ENCODE results near the gene GRIP1.
A peak's percentile ranks its signal among the peaks of the same experiment; 100 is the strongest.

GRIP1 gene

DNA sequence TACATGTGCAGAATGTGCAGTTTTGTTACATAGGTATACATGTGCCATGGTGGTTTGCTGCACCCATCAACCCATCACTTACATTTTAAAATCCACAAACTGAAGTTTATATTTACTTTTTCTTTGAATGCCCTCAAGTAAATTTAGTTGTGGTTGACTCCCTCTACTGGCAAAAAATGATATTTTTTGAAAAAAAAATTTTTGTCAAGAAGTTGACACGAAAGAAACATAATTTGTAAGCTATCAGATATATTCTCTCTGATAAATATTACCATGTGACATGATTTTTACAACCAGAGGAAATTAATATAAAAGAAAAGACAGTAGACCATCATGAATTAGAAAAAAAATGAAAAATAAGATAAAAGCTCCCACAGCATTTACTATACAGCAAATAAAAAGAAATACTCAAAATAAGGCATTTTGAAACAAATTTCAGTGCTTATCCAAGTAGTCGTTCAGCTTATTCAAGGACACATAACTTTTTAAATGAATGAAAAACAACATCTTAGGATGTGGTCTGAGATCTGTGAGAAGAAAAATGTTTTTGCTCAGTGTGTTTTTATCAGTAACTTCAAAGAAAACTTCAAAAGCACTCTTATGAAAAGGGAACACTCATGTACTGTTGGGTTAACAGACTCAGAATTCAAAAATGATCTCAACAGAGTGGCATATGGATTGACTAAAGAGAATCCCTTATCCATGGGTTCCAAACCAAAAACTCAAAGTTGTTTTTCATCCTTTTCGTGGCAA lies 30.0 kb upstream of the GRIP1 start:
- Histone ChIP-seq H2BK12ac (ENCODE audit: low read length) (no peak overlapping the region), H4K8ac (ENCODE audit: low read depth, low read length) (no peak overlapping the region), H3K9me3 (ENCODE audit: insufficient read depth, low read depth, low read length) (no peaks in the 10 kb centered on the region), H3K4me1 (ENCODE audit: control insufficient read depth in 1 of 2, insufficient read depth in 2 of 2, low read length in 2 of 2) (no peaks in the 10 kb centered on the region), H2BK5ac (ENCODE audit: low read depth, low read length, poor library complexity) (no peak overlapping the region), H3K79me2 (ENCODE audit: control insufficient read depth, insufficient read depth, low read length, poor library complexity) (no peaks in the 10 kb centered on the region), H4K12ac (ENCODE audit: low read depth, low read length) (no peak overlapping the region), H2BK120ac (ENCODE audit: insufficient read depth, low read length, poor library complexity) (no peak overlapping the region), H3K18ac (ENCODE audit: low read length) (no peak overlapping the region), H3K4me3 (ENCODE audit: low read depth, low read length) (no peak overlapping the region), H4K91ac (ENCODE audit: low read depth, low read length) (no peak overlapping the region), H3K79me1 (ENCODE audit: low read length) (no peaks in the 10 kb centered on the region), H2AFZ (ENCODE audit: insufficient read depth, low read length, poor library complexity) (no peak overlapping the region), H3K9ac (ENCODE audit: low read length) (no peak overlapping the region), H3K14ac (ENCODE audit: low read length) (no peak overlapping the region), H3K23ac (ENCODE audit: low read length) (no peak overlapping the region), H3K36me3 (ENCODE audit: control insufficient read depth in 1 of 2, insufficient read depth in 2 of 2, low read length in 2 of 2) (no peaks in the 10 kb centered on the region), H2AK5ac (ENCODE audit: low read length) (no peak overlapping the region), H3K4ac (ENCODE audit: low read depth, low read length) (no peak overlapping the region), H3K4me2 (ENCODE audit: low read length) (no peak overlapping the region), H3K27ac (ENCODE audit: low read depth, low read length) (no peak overlapping the region), H3K27me3 (ENCODE audit: insufficient read depth, low read length) (no peaks in the 10 kb centered on the region)
- WGBS (ENCODE audit: extremely low coverage, insufficient coverage, insufficient read length), result no CpG with 5 or more reads among the region's 3 CpGs
- DNase-seq, result peak in 1 of 2 donors; percentile 79

DNA sequence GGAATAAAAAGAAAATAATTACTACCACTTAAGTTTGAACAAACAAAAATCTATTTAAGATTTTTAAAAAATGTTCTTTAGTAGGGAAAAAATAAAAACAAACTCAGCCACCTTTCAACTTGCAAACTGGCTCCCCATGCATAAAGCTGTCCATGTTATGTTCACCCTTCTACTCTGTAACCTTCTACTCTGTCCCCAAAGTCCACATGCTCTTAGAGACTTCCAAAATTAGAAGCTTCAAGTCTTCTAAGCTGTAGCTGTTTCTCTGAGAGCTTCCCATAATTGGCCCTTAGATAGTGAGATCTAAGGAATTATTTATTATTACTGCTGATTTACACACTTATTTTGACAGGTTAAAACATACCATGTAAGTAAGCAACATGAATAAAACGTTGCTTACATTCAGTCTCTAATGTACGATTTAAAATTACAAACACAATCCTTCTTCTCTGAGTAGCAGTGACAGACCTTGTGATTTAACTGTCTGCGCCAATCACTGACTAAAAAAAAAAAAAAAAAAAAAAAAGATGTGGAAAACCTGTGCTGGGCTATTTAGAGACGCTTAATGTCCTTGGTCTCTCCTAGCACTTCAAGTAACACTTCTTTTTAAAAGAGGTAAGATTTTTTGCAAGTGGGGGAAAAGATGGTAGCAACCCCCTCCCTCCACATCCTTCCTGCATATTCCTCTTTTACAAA lies 28.3 kb upstream of the GRIP1 start:
- Histone ChIP-seq H3K23ac (ENCODE audit: low read length) (no peak overlapping the region), H2BK120ac (ENCODE audit: insufficient read depth, low read length, poor library complexity) (no peak overlapping the region), H4K8ac (ENCODE audit: low read depth, low read length) (no peak overlapping the region), H3K27me3 (ENCODE audit: insufficient read depth, low read length) (no peaks in the 10 kb centered on the region), H2BK5ac (ENCODE audit: low read depth, low read length, poor library complexity) (no peak overlapping the region), H3K14ac (ENCODE audit: low read length) (no peak overlapping the region), H3K18ac (ENCODE audit: low read length) (no peak overlapping the region), H4K12ac (ENCODE audit: low read depth, low read length) (no peak overlapping the region), H3K4me2 (ENCODE audit: low read length) (no peak overlapping the region), H4K91ac (ENCODE audit: low read depth, low read length) (no peak overlapping the region), H3K79me2 (ENCODE audit: control insufficient read depth, insufficient read depth, low read length, poor library complexity) (no peaks in the 10 kb centered on the region), H3K9me3 (ENCODE audit: insufficient read depth, low read depth, low read length) (no peaks in the 10 kb centered on the region), H3K79me1 (ENCODE audit: low read length) (no peaks in the 10 kb centered on the region), H3K4me1 (ENCODE audit: control insufficient read depth in 1 of 2, insufficient read depth in 2 of 2, low read length in 2 of 2) (no peaks in the 10 kb centered on the region), H3K4ac (ENCODE audit: low read depth, low read length) (no peak overlapping the region), H2AK5ac (ENCODE audit: low read length) (no peak overlapping the region), H3K36me3 (ENCODE audit: control insufficient read depth in 1 of 2, insufficient read depth in 2 of 2, low read length in 2 of 2) (no peaks in the 10 kb centered on the region), H2BK12ac (ENCODE audit: low read length) (no peak overlapping the region), H3K27ac (ENCODE audit: low read depth, low read length) (no peak overlapping the region), H3K9ac (ENCODE audit: low read length) (no peak overlapping the region), H3K4me3 (ENCODE audit: low read depth, low read length) (no peak overlapping the region), H2AFZ (ENCODE audit: insufficient read depth, low read length, poor library complexity) (no peak overlapping the region)
- no CpG with 5 or more reads among the region's 4 CpGs for WGBS (ENCODE audit: extremely low coverage, insufficient coverage, insufficient read length)
- DNase-seq, result no peak

DNA sequence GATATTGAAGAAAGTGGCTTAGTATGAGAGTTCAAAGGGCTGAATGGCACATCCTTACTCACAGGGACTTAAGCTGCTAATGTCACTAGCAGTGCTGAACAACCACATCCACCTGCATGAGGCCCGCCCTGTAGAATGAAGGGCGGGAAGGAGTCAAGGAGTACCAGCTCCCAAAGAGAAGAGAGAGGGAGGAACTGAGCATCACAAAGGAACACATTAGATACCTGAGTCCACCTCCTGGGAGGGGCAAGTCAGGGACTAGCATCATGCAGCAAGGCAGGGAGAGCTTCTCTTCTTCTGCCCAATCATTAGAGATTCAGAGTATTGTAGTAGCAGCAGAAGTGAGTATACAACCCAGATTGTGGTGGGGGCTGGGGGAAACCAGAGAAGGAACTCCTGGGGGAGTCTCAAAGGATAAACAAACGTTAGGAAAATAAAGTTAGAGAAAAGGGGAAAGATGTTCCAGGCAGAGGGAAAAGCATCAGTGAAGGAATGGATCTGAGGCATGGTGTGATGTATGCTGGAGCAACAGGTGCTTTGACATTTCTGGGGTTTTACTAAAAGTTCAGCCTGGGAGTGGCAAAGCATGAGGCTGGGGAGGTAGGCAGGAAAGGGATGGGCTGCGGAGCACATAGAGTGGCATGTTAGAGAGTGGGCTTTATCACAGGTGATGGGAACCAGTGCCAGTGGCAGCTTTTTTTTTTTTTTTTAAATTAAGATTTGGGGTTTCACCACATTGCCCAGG lies 21.0 kb upstream of the GRIP1 start:
- Histone ChIP-seq H3K23ac (ENCODE audit: low read length) (no peak overlapping the region), H3K4me3 (ENCODE audit: low read depth, low read length) (no peak overlapping the region), H3K4me1 (ENCODE audit: control insufficient read depth in 1 of 2, insufficient read depth in 2 of 2, low read length in 2 of 2) (no peaks in the 10 kb centered on the region), H4K12ac (ENCODE audit: low read depth, low read length) (no peak overlapping the region), H3K27me3 (ENCODE audit: insufficient read depth, low read length) (no peaks in the 10 kb centered on the region), H3K36me3 (ENCODE audit: control insufficient read depth in 1 of 2, insufficient read depth in 2 of 2, low read length in 2 of 2) (no peaks in the 10 kb centered on the region), H3K18ac (ENCODE audit: low read length) (no peak overlapping the region), H3K79me2 (ENCODE audit: control insufficient read depth, insufficient read depth, low read length, poor library complexity) (no peaks in the 10 kb centered on the region), H3K14ac (ENCODE audit: low read length) (no peak overlapping the region), H2BK12ac (ENCODE audit: low read length) (no peak overlapping the region), H2AFZ (ENCODE audit: insufficient read depth, low read length, poor library complexity) (no peak overlapping the region), H3K4me2 (ENCODE audit: low read length) (no peak overlapping the region), H3K79me1 (ENCODE audit: low read length) (no peaks in the 10 kb centered on the region), H3K9ac (ENCODE audit: low read length) (no peak overlapping the region), H4K91ac (ENCODE audit: low read depth, low read length) (no peak overlapping the region), H2BK120ac (ENCODE audit: insufficient read depth, low read length, poor library complexity) (no peak overlapping the region), H3K27ac (ENCODE audit: low read depth, low read length) (no peak overlapping the region), H4K8ac (ENCODE audit: low read depth, low read length) (no peak overlapping the region), H3K9me3 (ENCODE audit: insufficient read depth, low read depth, low read length) (no peaks in the 10 kb centered on the region), H3K4ac (ENCODE audit: low read depth, low read length) (no peak overlapping the region), H2AK5ac (ENCODE audit: low read length) (no peak overlapping the region), H2BK5ac (ENCODE audit: low read depth, low read length, poor library complexity) (no peak overlapping the region)
- WGBS (ENCODE audit: extremely low coverage, insufficient coverage, insufficient read length), result no CpG with 5 or more reads among the region's 4 CpGs
- DNase-seq, result no peak

DNA sequence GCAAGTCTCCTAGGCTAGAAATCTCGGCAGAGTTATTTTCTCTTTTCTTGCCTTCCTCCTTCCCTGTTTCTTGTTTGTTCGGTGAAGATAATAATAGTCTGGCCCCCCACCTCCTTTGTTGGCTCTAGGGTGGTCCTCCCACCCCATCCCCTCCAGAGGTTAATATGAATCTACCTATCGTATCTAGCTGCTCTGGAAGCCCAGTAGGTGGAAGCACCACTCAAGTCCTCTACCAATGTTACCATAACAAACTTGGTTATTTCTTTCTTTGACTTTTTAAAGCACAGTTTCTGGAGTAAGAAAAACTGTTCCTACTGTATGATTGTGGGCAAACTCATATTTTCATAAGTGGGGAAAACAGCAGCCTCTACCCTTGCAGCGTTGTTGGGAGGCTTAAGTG lies 19.7 kb upstream of the GRIP1 start:
- Histone ChIP-seq H4K8ac (ENCODE audit: low read depth, low read length) (no peak overlapping the region), H3K23ac (ENCODE audit: low read length) (no peak overlapping the region), H3K79me2 (ENCODE audit: control insufficient read depth, insufficient read depth, low read length, poor library complexity) (no peaks in the 10 kb centered on the region), H3K36me3 (ENCODE audit: control insufficient read depth in 1 of 2, insufficient read depth in 2 of 2, low read length in 2 of 2) (no peaks in the 10 kb centered on the region), H3K9me3 (ENCODE audit: insufficient read depth, low read depth, low read length) (no peaks in the 10 kb centered on the region), H2BK12ac (ENCODE audit: low read length) (no peak overlapping the region), H3K14ac (ENCODE audit: low read length) (no peak overlapping the region), H2BK120ac (ENCODE audit: insufficient read depth, low read length, poor library complexity) (no peak overlapping the region), H3K4ac (ENCODE audit: low read depth, low read length) (no peak overlapping the region), H4K12ac (ENCODE audit: low read depth, low read length) (no peak overlapping the region), H3K79me1 (ENCODE audit: low read length) (no peaks in the 10 kb centered on the region), H2AK5ac (ENCODE audit: low read length) (no peak overlapping the region), H2BK5ac (ENCODE audit: low read depth, low read length, poor library complexity) (no peak overlapping the region), H3K4me2 (ENCODE audit: low read length) (no peak overlapping the region), H3K27me3 (ENCODE audit: insufficient read depth, low read length) (no peaks in the 10 kb centered on the region), H3K18ac (ENCODE audit: low read length) (no peak overlapping the region), H4K91ac (ENCODE audit: low read depth, low read length) (no peak overlapping the region), H3K9ac (ENCODE audit: low read length) (no peak overlapping the region), H3K4me3 (ENCODE audit: low read depth, low read length) (no peak overlapping the region), H3K27ac (ENCODE audit: low read depth, low read length) (no peak overlapping the region), H3K4me1 (ENCODE audit: control insufficient read depth in 1 of 2, insufficient read depth in 2 of 2, low read length in 2 of 2) (no peaks in the 10 kb centered on the region), H2AFZ (ENCODE audit: insufficient read depth, low read length, poor library complexity) (no peak overlapping the region)
- no peak for DNase-seq
- WGBS (ENCODE audit: extremely low coverage, insufficient coverage, insufficient read length), result no CpG with 5 or more reads among the region's 4 CpGs

Measured in trophoblast cell (in vitro differentiated cells and primary cell).